Retinal pigment epithelial cell (primary cell): ENCODE data around the gene BEST2.

ENCODE experiments used
- DNase-seq: peaks from one replicate; pipeline ENCODE4 v3.0.0-alpha.2; 2010; ENCODE audit warnings: low read depth
- H3K4me3 ChIP-seq: 2 replicates; pipeline ENCODE4 v1.5.1; 2011; ENCODE audit warnings: mild to moderate bottlenecking, low read length, control low read depth, moderate library complexity
- TF ChIP-seq, protein P1 (sequence below): conservative IDR thresholded peaks from 2 replicates; pipeline ENCODE4 v1.5.1; 2011; ENCODE audit warnings: low read depth, low read length, control low read depth, inconsistent platforms

Gene BEST2

GRCh38 chr19:12806242-12807081, 54.9 kb downstream of the BEST2 start, which contains the start of gene RNASEH2A:
Gene RNASEH2A, plus strand, starts transcription at chr19:12806584. Its CDS starts 90 bp downstream, at chr19:12806674.
- peak within 1 kb of the TSS; percentile 70 for H3K4me3 ChIP-seq
- no peak for DNase-seq
- TF ChIP-seq, protein P1, sequence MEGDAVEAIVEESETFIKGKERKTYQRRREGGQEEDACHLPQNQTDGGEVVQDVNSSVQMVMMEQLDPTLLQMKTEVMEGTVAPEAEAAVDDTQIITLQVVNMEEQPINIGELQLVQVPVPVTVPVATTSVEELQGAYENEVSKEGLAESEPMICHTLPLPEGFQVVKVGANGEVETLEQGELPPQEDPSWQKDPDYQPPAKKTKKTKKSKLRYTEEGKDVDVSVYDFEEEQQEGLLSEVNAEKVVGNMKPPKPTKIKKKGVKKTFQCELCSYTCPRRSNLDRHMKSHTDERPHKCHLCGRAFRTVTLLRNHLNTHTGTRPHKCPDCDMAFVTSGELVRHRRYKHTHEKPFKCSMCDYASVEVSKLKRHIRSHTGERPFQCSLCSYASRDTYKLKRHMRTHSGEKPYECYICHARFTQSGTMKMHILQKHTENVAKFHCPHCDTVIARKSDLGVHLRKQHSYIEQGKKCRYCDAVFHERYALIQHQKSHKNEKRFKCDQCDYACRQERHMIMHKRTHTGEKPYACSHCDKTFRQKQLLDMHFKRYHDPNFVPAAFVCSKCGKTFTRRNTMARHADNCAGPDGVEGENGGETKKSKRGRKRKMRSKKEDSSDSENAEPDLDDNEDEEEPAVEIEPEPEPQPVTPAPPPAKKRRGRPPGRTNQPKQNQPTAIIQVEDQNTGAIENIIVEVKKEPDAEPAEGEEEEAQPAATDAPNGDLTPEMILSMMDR, result no peak
